Stimulated activated CD4-positive, alpha-beta T cell treated with anti-CD3 and anti-CD28 coated beads, Interleukin-12 subunit alpha, Interleukin-12 subunit beta, amount 100 ng/mL, for 24 hours (primary cell): ENCODE results near the gene COA4.

Source experiments
- DNase-seq, 2 experiments: peaks; one replicate each; pipeline ENCODE4 v3.0.0-alpha.2; 2020; ENCODE audit warnings: low read depth in 2 of 2

COA4 gene

DNA sequence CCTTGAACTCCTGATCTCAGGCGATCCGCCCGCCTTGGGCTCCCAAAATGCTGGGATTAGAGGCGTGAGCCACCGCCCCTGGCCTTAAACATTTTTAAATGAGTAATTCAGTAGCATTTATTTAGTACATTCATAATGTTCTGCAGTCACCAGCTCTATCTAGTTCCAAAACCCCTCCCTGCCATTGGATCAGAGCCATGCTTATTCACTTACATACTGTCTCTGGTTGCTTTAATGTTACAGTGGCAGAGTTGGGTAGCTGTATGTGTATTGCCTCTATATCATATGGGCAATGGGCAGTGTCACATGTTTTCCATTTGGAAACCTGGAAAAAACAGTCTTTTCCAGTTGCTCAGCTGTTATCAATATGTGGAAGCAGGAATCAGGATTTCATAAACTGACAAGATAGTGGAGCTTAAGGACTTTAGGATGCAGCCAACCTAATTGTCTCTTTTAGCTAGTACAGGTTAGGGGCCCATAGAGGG, 10.5 kb downstream of the COA4 start:
- no peak for DNase-seq

DNA sequence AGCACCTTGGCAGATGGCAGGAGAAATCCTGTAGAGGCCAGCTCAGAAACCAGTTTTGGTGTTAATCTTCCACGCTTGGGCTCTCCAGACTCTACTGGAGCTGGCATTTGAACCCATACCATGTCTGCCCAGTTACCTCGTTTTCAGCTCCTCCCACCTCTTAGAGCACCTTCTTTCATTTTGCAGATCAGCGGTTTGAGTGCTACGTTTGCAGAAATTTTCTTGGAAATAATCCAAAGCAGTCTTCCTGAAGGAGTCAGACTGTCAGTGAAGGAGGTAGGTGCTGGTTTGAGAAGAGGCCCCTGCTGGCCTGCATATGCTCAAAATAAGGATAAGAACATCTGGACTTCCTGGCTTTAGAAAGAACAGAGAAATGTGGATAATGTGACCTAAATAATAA, 13.7 kb downstream of the COA4 start:
- DNase-seq = no peak

DNA sequence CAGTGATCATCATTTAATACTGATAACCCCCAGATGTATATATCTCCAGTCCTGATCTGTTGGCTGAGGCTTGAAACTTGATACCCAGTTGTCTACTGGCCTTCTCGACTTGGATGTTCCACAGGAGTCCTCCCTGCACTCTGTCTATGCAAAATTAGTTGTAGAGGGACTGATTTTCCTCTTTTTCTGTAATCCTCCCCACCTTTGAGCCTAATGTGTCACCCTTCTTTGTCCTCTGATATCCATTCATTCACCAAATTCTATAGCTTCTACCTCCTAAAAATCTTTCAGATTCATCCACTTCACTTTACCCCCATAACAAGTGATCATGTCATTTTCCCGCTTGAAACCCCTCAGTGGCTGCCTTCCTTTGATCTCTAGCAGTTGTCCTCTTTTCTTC, 16.4 kb downstream of the COA4 start:
- no peak for DNase-seq

DNA sequence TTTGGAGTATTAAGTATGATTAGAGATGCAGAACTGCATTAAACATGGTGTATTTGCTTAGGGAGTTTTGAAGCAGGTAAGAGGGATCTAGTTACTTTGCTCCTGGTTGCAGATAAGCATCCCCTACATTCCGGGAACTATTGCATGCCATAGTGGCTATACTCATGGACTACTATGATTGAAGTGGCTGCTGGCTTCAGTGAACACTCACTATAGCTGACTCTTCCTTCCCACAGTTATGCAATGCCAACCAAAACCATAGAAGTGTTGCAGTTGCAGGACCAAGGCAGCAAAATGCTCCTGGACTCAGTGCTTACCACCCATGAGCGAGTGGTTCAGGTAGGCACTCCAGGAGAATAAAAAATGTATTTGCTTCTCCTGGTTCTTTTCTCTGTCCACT, 17.0 kb downstream of the COA4 start:
- DNase-seq = no peak

DNA sequence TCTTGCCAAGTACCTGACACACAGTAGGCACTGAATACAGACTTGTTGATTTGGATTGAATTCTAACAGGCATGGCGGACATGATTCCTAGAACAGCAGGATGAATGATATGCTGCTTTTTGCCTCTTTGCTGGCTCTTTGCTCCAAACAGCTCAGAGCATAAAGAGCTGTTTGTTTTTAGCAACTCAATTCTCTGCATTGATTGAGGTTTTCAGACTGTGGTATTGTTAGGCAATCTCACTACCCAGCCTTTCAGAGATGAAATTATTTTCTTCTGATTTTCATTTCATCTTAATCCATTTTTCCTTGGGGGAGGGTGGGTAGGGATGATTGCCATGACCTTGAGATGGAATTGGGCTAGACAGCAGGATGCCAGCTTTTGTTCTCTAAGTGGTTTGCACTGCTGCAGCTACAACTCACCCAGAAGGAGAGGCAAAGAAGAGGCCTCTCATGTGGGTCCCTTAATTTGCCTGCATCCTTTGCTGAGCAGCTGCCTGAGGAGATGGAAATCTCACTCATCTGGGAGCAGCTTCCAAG, 20.5 kb downstream of the COA4 start:
- no peak for DNase-seq

DNA sequence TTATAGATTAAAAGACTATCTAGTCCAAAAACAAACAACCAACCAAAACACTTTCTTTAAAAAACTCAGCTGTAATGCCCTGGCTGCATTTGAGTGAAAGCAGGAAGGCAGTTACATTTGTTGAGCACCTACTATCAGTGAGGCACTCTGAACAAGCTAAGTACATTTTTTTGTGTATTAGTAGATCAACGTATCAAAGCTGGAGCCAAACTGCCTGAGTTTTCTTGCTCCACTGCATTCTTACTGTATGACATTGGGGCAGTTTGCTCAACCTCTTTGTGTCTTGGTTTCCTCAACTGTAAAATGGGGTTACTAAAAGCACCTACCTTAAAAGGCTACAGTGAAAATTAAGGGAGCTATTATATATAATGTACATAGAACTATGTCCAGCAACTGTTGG, 22.0 kb downstream of the COA4 start:
- no peak for DNase-seq

DNA sequence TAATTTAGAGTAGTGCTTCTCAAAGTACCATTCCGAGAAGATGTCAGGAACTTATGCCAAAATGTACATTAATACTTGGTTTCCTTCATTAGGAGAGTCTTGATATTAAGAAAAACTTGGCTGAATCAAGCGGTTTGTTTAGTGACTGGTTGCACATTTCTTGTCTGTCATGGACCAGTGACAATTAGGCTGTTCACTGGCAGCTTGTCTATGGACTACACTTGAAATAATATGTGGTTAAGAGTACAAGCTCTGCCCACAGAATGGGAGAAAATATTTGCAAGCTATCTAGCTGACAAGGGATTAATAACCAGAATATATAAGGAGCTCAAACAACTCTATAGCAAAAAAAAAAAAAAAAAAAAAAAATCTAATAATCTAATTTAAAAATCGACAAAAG, 24.6 kb downstream of the COA4 start:
- DNase-seq = no peak

DNA sequence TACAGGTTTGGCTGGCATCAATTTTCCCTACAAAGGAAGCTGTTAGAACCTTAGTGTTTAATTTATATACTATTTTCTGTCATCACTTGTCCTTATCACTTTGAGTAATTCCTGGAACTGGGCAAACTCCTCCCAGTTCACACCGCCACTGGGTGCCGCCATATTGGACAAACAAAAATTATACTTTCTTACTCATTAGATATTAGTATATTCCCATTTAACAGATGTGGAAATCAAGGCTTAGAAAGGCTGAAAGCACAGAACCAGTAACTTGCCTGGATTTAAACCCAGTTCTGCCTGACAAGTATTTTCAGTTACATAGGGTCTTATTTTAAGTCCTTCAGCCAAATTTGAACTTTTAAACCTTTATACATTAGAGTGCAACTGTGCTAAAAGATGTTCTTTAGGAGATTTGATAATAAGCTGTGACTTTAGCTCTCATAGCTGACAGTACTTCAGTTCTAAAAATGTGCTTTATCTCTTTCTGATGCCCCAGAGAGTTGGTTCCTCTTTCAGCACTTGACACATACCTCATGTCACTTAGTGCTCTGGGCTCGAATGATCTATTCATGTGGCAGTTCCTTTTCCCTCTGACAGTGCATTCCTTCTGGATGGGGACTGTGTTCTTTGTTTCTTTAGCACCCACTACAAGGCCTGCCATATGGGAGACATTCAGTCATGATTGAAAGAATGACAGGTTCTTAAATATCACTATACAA, 25.4 kb downstream of the COA4 start:
- no peak for DNase-seq

DNA sequence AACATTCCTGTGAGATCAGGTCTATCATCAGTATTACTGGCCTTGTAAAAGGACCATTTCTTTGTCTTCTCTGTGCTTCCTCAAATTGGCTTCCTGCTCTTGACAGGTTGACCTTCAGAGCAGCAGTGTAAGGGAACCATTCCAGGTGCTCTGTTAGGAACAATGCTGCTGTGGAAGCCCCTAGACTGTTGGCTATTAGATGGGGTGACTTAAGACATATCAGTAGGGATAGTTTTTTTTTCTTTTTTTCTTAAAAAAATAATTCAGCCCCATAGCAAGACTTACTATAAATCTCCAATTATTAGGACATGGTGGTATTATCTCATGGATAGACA, 37.6 kb downstream of the COA4 start:
- no peak for DNase-seq

DNA sequence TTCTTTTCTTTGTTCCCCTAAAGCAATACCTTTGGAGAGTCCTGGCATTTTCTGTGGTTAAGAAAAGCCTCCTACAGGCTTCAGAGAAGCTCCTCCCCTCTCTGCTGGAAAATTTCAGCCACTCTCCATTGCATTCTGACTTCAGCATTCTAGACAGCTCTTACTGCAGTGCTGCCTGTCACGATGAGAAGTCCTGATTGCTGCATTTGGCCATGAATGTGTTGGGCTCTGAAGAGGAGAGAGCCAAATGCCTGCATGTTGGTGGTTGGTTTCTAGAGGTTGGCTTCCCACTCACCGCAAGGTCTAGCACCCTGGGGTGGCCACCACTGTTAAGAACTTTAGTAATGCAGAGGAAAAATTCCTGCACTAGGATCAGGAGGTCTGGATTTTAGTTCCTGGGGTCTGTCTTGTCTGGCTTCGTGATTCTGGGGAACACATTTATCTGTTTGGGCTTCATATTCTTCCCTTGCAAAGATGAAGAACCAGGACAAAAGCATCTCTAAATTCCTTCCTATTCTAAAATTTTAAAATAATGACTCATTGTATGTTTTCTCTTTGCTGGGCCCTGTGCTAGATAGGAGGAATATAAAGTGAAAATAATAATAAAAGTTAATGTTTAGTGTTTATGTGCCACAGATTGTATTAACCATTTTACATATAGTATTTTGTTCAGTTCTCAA, 38.1 kb downstream of the COA4 start:
- DNase-seq = no peak

DNA sequence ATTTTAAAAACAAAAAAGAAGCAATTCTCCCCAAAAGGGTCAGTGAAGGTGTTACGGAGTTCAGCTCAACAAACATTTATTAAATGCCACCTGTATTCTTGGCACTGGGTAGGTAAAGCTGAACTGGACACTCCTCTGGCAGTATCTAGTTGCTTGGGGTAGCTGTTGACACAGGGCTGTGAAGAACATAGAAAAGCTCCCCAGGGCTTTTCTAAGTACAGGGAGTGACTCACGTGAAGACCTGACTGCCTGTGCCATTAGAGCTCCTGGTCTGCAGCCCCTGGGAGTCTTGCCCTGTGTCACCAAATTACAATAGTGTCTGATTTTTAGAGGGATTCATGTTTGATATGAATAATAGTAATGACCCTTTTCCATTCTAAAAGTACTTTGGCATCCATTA, 43.6 kb downstream of the COA4 start:
- no peak for DNase-seq

DNA sequence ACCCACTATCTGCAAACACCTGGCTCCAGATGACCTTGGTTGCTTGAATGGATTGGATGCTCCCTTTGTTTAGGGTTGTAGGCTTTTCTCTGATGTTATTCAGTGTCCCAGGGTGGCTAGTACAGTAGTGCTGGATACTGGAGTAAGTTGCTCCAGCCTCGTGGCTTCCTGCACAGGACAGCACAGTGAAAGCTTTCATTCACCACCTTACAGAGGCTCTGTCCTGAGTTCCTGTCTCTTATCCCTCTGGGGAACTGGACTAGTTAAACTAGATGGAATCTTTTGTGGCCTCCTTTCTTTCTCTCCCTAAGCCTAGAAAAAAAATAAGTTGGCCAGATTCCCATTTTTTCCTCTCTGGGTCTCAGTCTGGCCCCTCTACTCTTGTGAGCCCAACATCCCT, 46.4 kb downstream of the COA4 start:
- DNase-seq = no peak
